BE2C (cell line): ENCODE data around the gene ZNF248.
"Not testable (repeated sequence)": the region's sequence is repeated elsewhere in the genome, so short reads cannot be mapped to it uniquely, and the experiment has no call there.

Experiments
- DNase-seq: peaks from one replicate; pipeline ENCODE4 v3.0.0-alpha.2; 2020
- H3K27me3 ChIP-seq: fragments of 250-450 bp; sonication (Bioruptor Pico); 2 replicates; pipeline ENCODE4 v1.5.1; 2020; ENCODE audit warnings: mild to moderate bottlenecking
- H3K36me3 ChIP-seq: fragments of 250-450 bp; sonication (Bioruptor Pico); 2 replicates; pipeline ENCODE4 v1.5.1; 2020; ENCODE audit warnings: mild to moderate bottlenecking
- H3K4me1 ChIP-seq: fragments of 250-450 bp; sonication (Bioruptor Pico); 2 replicates; pipeline ENCODE4 v1.5.1; 2020
- H3K4me3 ChIP-seq: 2 replicates; pipeline ENCODE4 v1.5.1; 2011; ENCODE audit warnings: low read depth, low read length
- H3K9me3 ChIP-seq: fragments of 250-450 bp; sonication (Bioruptor Pico); 2 replicates; pipeline ENCODE4 v1.5.1; 2020
- CTCF ChIP-seq: IDR thresholded peaks from 2 replicates; pipeline ENCODE4 v1.5.1; 2012; ENCODE audit warnings: mild to moderate bottlenecking, low read depth, low read length

Gene ZNF248

GRCh38 chr10:37748170-37748569, 109.2 kb downstream of the ZNF248 start:
- Histone ChIP-seq H3K4me1 (no peaks in the 10 kb centered on the region), H3K36me3 (no peaks in the 10 kb centered on the region), H3K9me3 (no peaks in the 10 kb centered on the region), H3K27me3 (no peaks in the 10 kb centered on the region), H3K4me3 (no peak overlapping the region)
- no peak for TF ChIP-seq CTCF
- no peak for DNase-seq

- H3K9me3 ChIP-seq = no peaks in the 10 kb centered on the region
- no peaks in the 10 kb centered on the region for H3K4me1 ChIP-seq
- no peak for TF ChIP-seq CTCF
These were observed 110.3 kb downstream of the ZNF248 start for GRCh38 chr10:37747081-37747480.

GRCh38 chr10:37741831-37742230, 115.6 kb downstream of the ZNF248 start:
- Histone ChIP-seq H3K27me3 (no peaks in the 10 kb centered on the region), H3K36me3 (no peaks in the 10 kb centered on the region), H3K4me1 (no peaks in the 10 kb centered on the region), H3K9me3 (no peaks in the 10 kb centered on the region), H3K4me3 (no peak overlapping the region)
- no peak for DNase-seq
- TF ChIP-seq CTCF = no peak

More at GRCh38 chr10:37747081-37747480, 110.3 kb downstream of the ZNF248 start:
- Histone ChIP-seq H3K36me3 (no peaks in the 10 kb centered on the region), H3K27me3 (no peaks in the 10 kb centered on the region), H3K4me3 (no peak overlapping the region)
- DNase-seq = no peak

DNA sequence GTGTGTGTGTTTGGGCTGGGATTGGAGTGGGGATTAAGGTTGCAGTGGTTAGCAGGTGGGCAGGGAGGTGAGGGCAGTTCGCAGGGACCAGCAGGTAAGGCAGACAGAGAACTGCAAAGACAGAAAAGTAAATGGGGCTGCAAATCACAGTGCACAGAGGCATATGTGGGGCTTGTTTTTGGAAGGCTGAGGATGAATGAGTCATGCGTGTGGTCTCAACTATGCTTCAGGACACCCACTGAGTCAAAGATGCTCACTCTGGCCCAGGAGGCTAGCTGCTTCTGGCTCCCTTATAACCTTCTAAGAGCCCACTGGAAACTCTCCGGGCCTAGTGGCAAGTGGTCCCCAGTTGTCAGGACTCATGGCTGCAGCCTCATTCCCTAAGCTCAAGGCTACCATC, 118.2 kb downstream of the ZNF248 start:
- no peaks in the 10 kb centered on the region for H3K36me3 ChIP-seq
- TF ChIP-seq CTCF = no peak
- H3K27me3 ChIP-seq = no peaks in the 10 kb centered on the region
- H3K9me3 ChIP-seq = no peaks in the 10 kb centered on the region
- DNase-seq = no peak
- H3K4me3 ChIP-seq = no peak overlapping the region
- no peaks in the 10 kb centered on the region for H3K4me1 ChIP-seq

GRCh38 chr10:37738241-37738640, 119.2 kb downstream of the ZNF248 start:
- not testable (repeated sequence) for H3K4me1 ChIP-seq, H3K9me3 ChIP-seq, H3K36me3 ChIP-seq, H3K27me3 ChIP-seq, DNase-seq, H3K4me3 ChIP-seq

GRCh38 chr10:37737336-37737735, 120.1 kb downstream of the ZNF248 start:
- TF ChIP-seq CTCF = no peak
- H3K4me3 ChIP-seq = no peak overlapping the region
- DNase-seq = no peak
- no peaks in the 10 kb centered on the region for H3K4me1 ChIP-seq
- H3K9me3 ChIP-seq = no peaks in the 10 kb centered on the region
- H3K36me3 ChIP-seq = no peaks in the 10 kb centered on the region
- H3K27me3 ChIP-seq = no peaks in the 10 kb centered on the region

DNA sequence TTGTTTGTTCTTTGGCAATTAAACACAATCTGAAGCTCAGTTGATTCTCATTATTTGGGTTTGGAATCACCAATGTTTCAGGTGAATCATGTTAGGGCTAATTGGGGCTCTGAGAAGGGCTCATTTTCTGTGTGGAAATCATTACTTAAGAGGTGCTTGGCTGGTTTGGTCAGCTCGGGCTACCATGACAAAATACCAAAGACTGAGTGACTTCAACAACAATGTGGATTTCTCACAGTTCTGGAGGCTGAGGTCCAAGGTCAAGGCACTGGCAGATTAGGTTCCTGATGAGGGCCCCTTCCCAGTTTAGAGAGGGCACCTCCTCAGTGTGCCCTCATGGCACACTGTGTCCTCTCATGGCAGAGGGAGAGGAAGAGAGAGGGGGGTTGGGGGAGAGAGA, 121.3 kb downstream of the ZNF248 start:
- Histone ChIP-seq H3K36me3 (no peaks in the 10 kb centered on the region), H3K4me1 (no peaks in the 10 kb centered on the region), H3K4me3 (no peak overlapping the region), H3K9me3 (no peaks in the 10 kb centered on the region), H3K27me3 (no peaks in the 10 kb centered on the region)
- no peak for TF ChIP-seq CTCF
- no peak for DNase-seq
